Stimulated activated effector memory CD8-positive, alpha-beta T cell treated with anti-CD3 and anti-CD28 coated beads, Interleukin-12 subunit alpha, Interleukin-12 subunit beta, amount 100 ng/mL, for 72 hours (primary cell): ENCODE results near the gene EPB41.

Experiments
- ATAC-seq: fragments of 150-1000 bp; cut with Tn5 transposase; 2 replicates; pipeline ENCODE4 v1.10.0; 2021
- DNase-seq, 2 donors: peaks; one replicate each; pipeline ENCODE4 v3.0.0; 2021 to 2022; ENCODE audit warnings: low spot score in 2 of 2
- H3K27ac Mint-ChIP-seq: one replicate; pipeline ENCODE4 v1.8.0; 2022; ENCODE audit warnings: mild to moderate bottlenecking, mixed read lengths
- H3K36me3 Mint-ChIP-seq: one replicate; pipeline ENCODE4 v1.8.0; 2022; ENCODE audit warnings: mild to moderate bottlenecking, mixed read lengths
- H3K4me1 Mint-ChIP-seq: one replicate; pipeline ENCODE4 v1.8.0; 2022; ENCODE audit warnings: mixed read lengths
- H3K4me3 Mint-ChIP-seq: one replicate; pipeline ENCODE4 v1.8.0; 2022; ENCODE audit warnings: mild to moderate bottlenecking, mixed read lengths
- H3K9me3 Mint-ChIP-seq: one replicate; pipeline ENCODE4 v1.8.0; 2022; ENCODE audit warnings: mixed read lengths

The EPB41 gene

DNA sequence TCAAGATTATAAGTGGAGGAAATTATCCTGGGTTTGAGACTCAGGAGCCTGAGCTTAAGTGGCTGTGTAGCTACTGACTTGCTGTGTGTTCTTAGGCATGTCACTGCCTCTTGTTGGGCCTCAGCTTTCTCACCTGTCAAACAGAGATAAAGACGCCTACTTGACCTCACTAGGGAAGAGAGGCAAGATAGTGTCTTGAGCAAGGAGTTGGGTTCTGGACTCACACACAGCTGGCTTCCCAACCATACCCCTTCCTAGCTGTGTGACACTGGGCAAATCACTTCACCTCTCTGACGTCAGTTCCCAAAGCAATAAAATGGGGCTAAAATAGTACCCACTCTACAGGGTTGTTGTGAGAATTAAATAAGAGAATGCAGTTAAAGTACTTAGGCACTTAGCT is 11.6 kb upstream of the EPB41 start:
- H3K27ac Mint-ChIP-seq: no peak overlapping the region
- H3K4me3 Mint-ChIP-seq: no peak overlapping the region
- H3K9me3 Mint-ChIP-seq: no peaks in the 10 kb centered on the region
- H3K4me1 Mint-ChIP-seq: peaks cover 35% of the 10 kb centered on the region
- H3K36me3 Mint-ChIP-seq: peaks cover 12% of the 10 kb centered on the region
- DNase-seq (no peak), ATAC-seq (no peak)

DNA sequence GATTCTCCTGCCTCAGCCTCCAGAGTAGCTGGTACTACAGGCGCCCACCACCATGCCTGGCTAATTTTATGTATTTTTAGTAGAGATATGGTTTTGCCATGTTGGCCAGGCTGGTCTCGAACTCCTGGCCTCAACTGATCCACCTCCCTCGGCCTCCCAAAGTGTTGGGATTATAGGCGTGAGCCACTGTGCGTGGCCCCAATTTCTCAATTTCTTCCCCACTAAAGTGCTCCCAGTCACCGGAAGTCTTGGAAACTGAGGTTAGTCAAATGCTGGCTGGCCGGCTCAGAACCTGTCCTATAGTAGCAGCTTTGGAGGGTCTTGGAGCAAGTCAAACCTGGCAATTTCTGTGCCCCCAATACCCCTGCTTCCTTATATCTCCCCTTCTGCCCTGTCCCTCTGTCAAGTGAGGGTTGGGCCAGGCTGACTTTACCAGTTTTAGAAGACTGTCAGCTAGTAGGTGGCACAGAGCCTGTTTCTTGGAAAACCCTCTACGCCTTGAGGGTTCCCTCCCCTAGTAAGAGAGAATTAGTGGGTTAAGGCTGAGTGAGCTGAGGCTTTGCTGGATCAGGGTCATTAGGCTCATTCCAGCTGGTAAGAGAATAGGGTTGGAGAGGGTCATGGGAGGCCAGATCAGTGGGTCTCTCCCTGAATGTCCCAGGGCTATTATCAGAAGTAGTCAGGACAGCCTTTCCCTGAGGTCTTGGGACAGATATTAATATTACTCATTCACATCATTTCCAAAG is 8.3 kb upstream of the EPB41 start:
- Mint-ChIP-seq H3K4me3 (no peak overlapping the region), H3K36me3 (peaks cover 4% of the 10 kb centered on the region), H3K9me3 (no peaks in the 10 kb centered on the region), H3K4me1 (peaks cover 17% of the 10 kb centered on the region), H3K27ac (no peak overlapping the region)
- DNase-seq (no peak), ATAC-seq (no peak)

DNA sequence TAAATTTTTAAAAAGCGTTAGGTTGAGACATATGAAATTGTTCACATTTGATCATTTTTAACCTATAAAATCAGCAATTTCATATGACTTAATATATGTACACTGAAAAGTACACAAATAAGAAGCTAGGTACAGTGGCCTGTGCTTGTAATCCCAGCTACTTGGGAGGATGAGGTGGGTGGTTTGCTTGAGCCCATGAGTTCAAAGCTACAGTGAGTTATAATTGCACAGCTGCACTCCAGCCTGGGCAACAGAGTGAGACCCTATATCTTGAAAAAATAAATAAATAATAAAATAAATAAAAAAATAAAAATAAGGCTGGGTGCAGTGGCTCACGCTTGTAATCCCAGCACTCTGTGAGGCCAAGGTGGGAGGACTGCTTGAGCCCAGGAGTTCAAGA is 5.2 kb upstream of the EPB41 start:
- H3K4me3 Mint-ChIP-seq: no peak overlapping the region
- peaks cover 6% of the 10 kb centered on the region for H3K36me3 Mint-ChIP-seq
- ATAC-seq: no peak
- DNase-seq: no peak
- H3K9me3 Mint-ChIP-seq: no peaks in the 10 kb centered on the region
- no peak overlapping the region for H3K27ac Mint-ChIP-seq
- H3K4me1 Mint-ChIP-seq: peaks cover 21% of the 10 kb centered on the region

DNA sequence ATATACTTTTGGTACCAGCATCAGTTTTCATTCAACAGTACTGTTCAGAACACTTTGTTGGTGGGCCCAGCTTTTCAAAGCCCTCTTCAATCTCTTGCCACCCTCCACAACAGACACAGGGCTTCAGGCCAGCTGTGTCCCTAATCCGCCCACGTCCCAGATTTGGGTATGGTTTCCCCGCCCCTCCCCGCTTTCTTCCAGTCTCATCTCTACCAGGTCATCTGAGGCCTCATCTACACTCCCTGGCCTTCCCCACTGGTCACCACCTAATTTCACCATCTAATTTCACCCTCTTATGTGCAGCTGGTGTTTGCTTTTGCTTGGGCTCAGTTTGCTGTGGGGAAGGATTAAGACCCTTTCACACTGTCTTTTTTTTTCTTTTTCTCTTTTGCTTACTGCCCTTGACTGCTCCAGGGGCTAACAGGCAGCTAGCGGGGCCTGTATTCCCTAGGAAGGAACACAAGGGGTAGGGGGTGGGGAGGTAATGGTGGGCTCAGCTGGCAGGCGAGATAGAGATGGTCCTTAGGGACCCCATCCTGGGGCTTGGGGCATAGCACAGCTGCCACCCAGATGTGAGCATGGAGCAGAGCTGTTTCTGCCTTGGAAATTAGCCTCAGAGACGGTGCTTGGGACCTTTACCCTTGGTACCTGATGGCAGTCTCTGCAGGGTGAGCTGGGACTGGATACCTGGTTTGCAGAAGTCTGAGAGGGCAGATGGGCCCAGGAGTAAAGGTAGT is 3.8 kb upstream of the EPB41 start:
- no peak for DNase-seq
- H3K36me3 Mint-ChIP-seq: peaks cover 11% of the 10 kb centered on the region
- H3K9me3 Mint-ChIP-seq: no peaks in the 10 kb centered on the region
- ATAC-seq: no peak
- H3K27ac Mint-ChIP-seq: peak overlapping the region; percentile 7
- no peak overlapping the region for H3K4me3 Mint-ChIP-seq
- peaks cover 27% of the 10 kb centered on the region for H3K4me1 Mint-ChIP-seq

DNA sequence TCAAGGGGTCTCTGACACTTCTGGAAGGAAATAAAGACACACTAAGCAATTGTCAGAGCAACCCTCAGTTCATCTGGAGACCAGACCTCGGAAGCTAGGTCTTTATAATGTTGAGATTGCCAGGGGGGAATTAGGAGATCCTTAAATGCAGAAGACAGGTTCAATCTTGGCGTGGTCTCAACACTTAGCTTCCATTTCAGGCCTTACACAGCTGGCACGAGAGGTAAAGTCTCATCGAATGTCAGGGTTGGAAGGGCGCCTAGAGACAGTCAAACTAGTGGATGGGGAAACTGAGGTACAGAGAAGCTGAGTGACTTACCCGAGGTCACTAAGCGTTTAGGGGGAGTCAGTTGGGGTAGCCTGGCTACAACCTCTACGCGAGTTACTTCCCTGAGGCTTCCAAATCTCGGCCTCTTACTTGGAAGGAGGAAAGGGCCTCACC is 562 bp upstream of the EPB41 start:
- ATAC-seq: no peak
- peak overlapping the region; percentile 84 for H3K4me3 Mint-ChIP-seq
- no peaks in the 10 kb centered on the region for H3K9me3 Mint-ChIP-seq

DNA sequence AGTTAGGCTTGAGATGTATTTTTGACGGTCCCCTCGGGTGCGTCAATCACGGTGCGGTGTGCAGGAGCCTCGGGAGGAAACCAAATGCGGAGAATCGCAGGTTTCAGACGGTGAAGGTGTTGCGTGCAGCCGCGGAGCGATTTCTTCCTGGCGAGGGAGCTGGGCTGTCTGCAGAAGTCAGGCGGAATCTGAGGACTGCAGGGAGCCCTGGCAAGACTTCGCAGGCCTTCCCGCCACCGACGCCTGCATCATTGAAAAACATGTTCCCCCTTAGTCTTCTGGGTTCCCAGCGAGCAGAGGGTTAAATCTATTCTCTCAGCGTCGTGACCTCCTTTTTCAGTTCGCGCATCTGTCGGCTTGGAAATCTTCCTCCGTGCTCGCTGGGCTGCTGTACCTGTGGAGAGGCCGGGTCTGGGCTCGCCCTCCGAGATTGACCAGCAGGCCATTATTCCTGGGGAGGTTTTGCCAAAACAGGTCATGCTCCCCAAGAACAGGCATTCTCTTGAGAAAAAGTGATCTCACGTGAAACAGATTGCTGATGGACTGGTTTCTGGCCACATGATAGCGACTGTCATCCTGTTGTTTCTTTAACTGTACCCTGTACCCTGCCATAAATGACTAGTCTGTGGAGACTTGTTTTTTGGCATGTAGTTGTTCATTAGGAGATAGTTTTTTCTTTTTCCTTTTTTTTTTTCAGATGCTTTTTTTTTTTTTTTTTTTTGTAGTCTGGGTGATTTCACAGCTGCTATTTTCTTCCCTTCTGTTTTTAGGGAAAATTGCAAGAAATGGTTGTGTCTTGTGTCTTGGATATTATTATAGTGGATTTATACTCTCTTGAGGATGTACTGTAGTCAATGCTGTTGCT is 894 bp downstream of the EPB41 start:
- Mint-ChIP-seq H3K9me3 (no peaks in the 10 kb centered on the region), H3K4me1 (peaks cover 58% of the 10 kb centered on the region), H3K27ac (peak overlapping the region; percentile 87), H3K36me3 (peaks cover 11% of the 10 kb centered on the region), H3K4me3 (peak overlapping the region; percentile 84)
- peak in 1 of 2 donors; percentile 68 for DNase-seq
- ATAC-seq: peak; percentile 59

More for the DNA sequence above, 562 bp upstream of the EPB41 start:
- Mint-ChIP-seq H3K4me1 (peaks cover 48% of the 10 kb centered on the region), H3K36me3 (peaks cover 11% of the 10 kb centered on the region), H3K27ac (peak overlapping the region; percentile 87)
- no peak for DNase-seq

DNA sequence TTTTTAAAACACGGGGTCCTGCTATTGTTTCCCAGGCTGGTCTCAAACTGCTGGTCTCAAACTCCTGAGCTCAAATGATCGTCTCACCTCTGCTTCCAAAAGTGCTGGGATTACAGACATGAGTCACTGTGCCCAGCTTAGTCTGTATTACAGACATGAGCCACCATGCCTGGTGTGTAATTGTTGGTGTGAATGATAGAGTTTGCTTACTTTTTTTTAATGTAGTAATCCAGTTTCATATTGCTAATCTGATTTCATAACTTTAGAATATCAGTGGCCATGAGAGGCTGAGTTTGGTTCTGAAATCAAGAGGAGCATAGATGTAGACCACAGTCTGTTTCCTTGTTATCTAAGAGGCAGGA is 3.4 kb downstream of the EPB41 start:
- Mint-ChIP-seq H3K9me3 (no peaks in the 10 kb centered on the region), H3K4me3 (peak overlapping the region; percentile 84), H3K27ac (peak overlapping the region; percentile 70), H3K4me1 (peaks cover 52% of the 10 kb centered on the region), H3K36me3 (peaks cover 10% of the 10 kb centered on the region)
- DNase-seq (no peak), ATAC-seq (peak; percentile 51)

DNA sequence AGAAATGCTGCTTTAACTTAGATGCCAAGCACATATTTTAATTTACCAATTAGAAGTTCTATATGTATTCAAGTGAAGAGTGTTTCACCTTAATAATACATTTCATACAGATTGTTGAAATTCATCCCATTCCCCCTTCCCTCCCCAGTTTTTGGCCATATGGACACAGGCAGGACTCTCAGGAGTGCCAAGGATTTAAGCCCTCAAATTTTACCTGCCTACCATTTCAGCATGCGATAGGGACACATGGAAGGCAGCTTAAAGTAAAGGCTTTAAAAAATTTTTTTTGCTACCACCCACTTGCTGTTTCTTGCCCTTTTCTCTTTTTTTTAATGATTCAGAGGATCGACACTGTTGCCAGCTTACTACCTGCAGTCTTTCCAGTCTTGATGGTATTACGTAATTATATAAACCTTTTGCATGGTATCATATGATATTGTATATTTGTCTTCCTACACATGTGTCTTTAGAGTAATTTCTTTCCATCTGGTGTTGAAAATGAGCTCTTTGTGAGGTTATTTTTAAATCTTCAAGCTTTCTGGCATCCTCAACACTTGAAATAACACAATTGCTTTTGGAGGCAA is 7.0 kb downstream of the EPB41 start:
- ATAC-seq (no peak), DNase-seq (no peak)
- no peaks in the 10 kb centered on the region for H3K9me3 Mint-ChIP-seq
- H3K36me3 Mint-ChIP-seq: no peaks in the 10 kb centered on the region
- no peak overlapping the region for H3K4me3 Mint-ChIP-seq
- H3K27ac Mint-ChIP-seq: no peak overlapping the region
- peaks cover 43% of the 10 kb centered on the region for H3K4me1 Mint-ChIP-seq

DNA sequence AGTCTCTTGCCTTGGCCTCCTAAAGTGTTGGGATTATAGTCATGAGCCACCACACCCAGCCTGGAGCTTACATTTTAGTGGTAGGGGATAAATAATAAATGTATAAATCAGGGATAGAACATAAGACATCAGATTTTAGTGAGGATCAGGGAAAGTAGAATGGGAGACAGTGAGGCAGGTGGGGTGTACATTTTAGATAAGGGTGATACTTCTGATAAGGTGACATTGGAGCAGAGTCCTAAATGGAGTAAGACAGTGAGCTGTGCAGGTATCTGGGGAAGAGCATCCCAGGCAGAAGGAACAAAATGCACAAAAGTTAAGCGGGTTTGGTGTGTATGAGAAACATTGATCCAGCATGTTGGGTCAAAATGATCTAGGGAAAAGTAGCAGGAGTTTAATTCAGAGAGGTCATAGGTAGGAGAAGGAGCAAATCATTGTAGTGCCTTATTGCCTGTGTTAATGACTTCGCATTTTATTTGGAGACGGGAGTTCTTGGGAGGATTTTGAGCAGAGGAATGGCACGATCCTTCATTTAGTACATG is 11.1 kb downstream of the EPB41 start:
- ATAC-seq: no peak
- no peaks in the 10 kb centered on the region for H3K36me3 Mint-ChIP-seq
- no peak for DNase-seq
- H3K9me3 Mint-ChIP-seq: no peaks in the 10 kb centered on the region
- H3K4me1 Mint-ChIP-seq: peaks cover 35% of the 10 kb centered on the region
- no peak overlapping the region for H3K4me3 Mint-ChIP-seq
- peak overlapping the region; percentile 89 for H3K27ac Mint-ChIP-seq

DNA sequence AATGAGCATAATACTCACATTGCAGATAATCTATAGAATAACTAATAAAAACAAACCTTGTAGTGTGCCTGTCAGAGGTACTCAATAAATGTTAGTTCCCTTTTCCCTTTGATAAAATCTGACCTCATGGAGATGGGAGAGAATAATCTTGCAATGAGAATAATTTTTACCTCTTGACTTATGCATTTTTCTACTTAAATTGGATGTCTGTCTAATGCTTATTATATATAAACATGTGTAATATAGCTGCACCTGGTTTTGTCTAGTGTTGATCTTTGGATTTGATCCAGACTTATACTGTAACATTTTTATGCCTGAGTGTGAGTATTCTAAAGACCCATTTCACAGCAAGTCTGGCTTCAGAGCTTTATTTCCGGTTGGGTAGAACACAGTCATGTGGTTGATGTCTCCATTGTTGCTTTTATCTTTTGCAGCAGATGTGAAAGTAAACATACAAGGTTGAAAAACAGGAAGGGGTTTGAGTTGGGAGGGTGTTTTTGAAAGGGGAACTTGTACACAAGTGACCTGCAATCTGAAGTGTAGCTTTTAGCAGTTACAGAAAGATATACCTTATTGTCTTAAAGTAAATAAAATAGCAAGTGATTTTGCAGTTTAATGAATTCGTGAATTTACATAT is 12.4 kb downstream of the EPB41 start:
- H3K4me3 Mint-ChIP-seq: peak overlapping the region; percentile 58
- no peaks in the 10 kb centered on the region for H3K36me3 Mint-ChIP-seq
- no peaks in the 10 kb centered on the region for H3K9me3 Mint-ChIP-seq
- H3K4me1 Mint-ChIP-seq: peaks cover 35% of the 10 kb centered on the region
- H3K27ac Mint-ChIP-seq: peak overlapping the region; percentile 89
- DNase-seq (peak in 1 of 2 donors; percentile 15), ATAC-seq (peak; percentile 95)

DNA sequence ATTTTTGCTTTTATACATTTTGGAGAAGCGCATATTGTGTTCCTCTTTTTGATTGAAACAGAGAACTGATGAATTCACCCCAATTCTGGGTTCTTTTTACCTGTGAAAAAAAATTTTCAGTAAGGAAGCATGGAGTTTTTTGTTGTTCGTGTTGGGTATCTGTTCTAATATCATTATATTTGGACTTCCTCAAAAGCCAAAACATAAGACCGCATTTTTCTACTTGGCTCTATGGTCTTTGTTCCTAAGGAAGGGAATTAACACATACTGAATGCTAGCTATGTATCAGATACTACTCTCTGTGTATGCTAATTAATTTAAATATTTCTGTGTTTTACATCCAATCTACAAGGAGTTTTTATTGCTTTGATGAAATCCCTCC is 12.9 kb downstream of the EPB41 start:
- H3K9me3 Mint-ChIP-seq: no peaks in the 10 kb centered on the region
- H3K27ac Mint-ChIP-seq: peak overlapping the region; percentile 89
- peak overlapping the region; percentile 58 for H3K4me3 Mint-ChIP-seq
- DNase-seq (no peak), ATAC-seq (no peak)
- no peaks in the 10 kb centered on the region for H3K36me3 Mint-ChIP-seq
- peaks cover 36% of the 10 kb centered on the region for H3K4me1 Mint-ChIP-seq

DNA sequence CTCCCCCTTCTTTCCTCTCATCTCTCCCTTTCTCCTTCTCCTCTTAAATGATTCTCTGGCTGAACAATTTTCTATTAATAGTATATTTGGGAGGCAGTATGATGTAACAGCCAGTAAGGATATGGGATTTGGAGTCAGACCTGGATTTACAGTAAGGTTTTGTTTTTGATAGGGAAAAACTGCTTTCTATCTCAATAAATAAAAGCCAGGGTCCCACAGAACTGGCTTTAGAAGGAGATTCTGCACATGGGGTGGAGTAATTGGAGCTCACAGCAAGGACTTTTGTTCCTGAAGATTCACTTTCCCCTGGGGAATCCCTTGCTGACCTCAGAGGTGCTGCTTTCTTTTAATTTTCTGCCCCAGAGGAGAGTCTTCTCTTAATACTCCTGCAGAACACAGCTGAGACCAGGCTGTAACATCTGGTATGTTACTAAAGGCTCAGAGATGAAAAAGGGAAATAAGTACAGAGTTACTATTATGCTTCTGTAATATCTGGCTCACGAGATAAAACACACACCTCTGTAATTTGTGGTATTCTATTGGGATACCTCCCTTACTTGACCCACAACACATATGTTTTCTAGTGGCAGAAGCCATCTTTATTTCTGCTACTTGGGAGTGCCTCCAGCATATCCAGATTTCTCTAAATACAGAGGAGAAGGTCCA is 13.4 kb downstream of the EPB41 start:
- no peaks in the 10 kb centered on the region for H3K9me3 Mint-ChIP-seq
- peak overlapping the region; percentile 89 for H3K27ac Mint-ChIP-seq
- H3K4me3 Mint-ChIP-seq: peak overlapping the region; percentile 58
- DNase-seq (no peak), ATAC-seq (no peak)
- peaks cover 41% of the 10 kb centered on the region for H3K4me1 Mint-ChIP-seq
- no peaks in the 10 kb centered on the region for H3K36me3 Mint-ChIP-seq

DNA sequence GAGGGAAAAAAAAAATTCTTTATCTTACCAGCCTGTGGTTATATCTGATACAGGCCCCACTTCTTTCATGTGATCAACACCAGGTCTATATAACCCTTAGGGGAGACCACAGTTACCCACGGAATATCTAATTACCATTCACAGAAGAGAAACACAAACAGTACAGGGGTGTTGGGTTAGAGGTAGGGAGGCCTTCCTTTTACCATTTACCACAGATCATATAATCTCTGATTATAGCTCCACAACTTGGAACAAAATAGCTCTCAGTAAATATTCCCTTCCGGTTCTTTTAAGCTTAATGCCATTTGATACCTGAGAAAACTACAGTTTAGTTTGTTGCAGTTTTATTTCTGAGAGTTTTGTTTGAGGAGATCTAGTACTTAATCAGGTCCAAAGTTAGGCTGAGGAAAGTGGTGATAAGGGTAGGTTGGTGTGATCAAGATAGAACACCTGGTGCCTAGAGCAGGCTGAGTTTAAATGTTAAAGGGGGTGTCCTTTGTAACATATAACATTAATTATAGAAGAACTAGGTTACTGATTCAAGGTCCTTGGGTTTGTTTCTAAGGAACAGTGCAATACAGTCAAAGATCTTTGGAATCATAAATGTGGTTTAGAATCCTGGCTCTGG is 14.1 kb downstream of the EPB41 start:
- Mint-ChIP-seq H3K27ac (peak overlapping the region; percentile 89), H3K4me3 (peak overlapping the region; percentile 58), H3K4me1 (peaks cover 48% of the 10 kb centered on the region), H3K36me3 (no peaks in the 10 kb centered on the region), H3K9me3 (no peaks in the 10 kb centered on the region)
- ATAC-seq (peak; percentile 69), DNase-seq (no peak)

DNA sequence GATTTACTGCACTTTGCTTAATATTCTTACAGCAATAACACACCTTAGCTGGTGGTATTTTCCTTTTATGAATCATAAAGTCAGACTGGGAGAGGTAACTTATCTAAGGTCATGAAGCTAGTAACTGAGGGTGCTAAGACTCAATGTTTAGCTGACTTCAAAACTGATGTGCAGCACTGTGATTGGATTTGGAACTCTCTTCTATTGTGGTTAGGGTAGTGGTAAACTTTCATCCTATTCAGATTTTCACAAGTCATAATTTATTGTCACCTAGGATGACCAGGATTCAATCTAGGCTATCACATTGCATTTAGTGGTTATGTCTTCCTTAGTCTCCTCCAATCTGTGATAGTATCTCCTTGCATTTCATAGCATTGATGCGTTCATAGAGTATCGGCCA is 18.9 kb downstream of the EPB41 start:
- Mint-ChIP-seq H3K36me3 (no peaks in the 10 kb centered on the region), H3K4me1 (peaks cover 52% of the 10 kb centered on the region), H3K27ac (peak overlapping the region; percentile 55), H3K4me3 (peak overlapping the region; percentile 9), H3K9me3 (peaks cover 3% of the 10 kb centered on the region)
- ATAC-seq (peak; percentile 79), DNase-seq (no peak)
